Pancreas (tissue), 10 donors: ENCODE results near the gene SH3RF3. TPM values are rescaled to one million over a fixed set of nuclear protein-coding genes. Genes with fewer than 3 reads are reported as not detected.

ENCODE experiments used
- ATAC-seq, 4 donors: fragments of 200-7000 bp; cut with Tn5 transposase; one replicate each; pipeline versions ENCODE4 v1.8.0 to v1.9.1; 2020; ENCODE audit warnings: mild to moderate bottlenecking in 4 of 4, moderate library complexity in 4 of 4
- DNase-seq, 6 donors: peaks; one replicate each; pipeline ENCODE4 v3.0.0-alpha.2; 2020
- FAIRE-seq: peaks from 2 replicates; lab custom pipeline; 2012; peaks lifted over from hg19 to GRCh38; lab: Jason Lieb, UNC
- H3K27ac ChIP-seq, 4 donors: fragments of 200-600 bp; sonication (generic); 1 replicate in 3 of 4; 2 replicates in 1 of 4; pipeline versions ENCODE4 v1.5.0 to v1.8.0; 2020
- H3K27me3 ChIP-seq, 4 donors: fragments of 200-600 bp; one replicate each; pipeline ENCODE4 v1.8.0; 2021
- H3K36me3 ChIP-seq, 3 donors: fragments of 200-600 bp; sonication (generic) in 1 of 3; one replicate each; pipeline versions ENCODE4 v1.5.0 to v1.8.0; 2020 to 2021
- H3K4me1 ChIP-seq, 3 donors: fragments of 200-600 bp; one replicate each; pipeline ENCODE4 v1.8.0; 2021
- H3K4me3 ChIP-seq, 4 donors: fragments of 200-600 bp; sonication (generic) in 2 of 4; one replicate each; pipeline versions ENCODE4 v1.5.0 to v1.8.0; 2020 to 2021
- H3K9me3 ChIP-seq, 4 donors: fragments of 200-600 bp; one replicate each; pipeline ENCODE4 v1.8.0; 2021
- CTCF ChIP-seq, 4 donors: fragments of 200-600 bp; sonication (generic) in 3 of 4; IDR thresholded peaks; one replicate each; pipeline versions ENCODE4 v1.5.0 to v1.8.0; 2021; ENCODE audit warnings: antibody characterized with exemption in 4 of 4
- WGBS, 2 donors: extraction: QIAGEN DNeasy Blood & Tissue Kit; methylation state at CpG; one replicate each; pipeline ENCODE4 v1.1.7; 2013; 5-methylcytosine and 5-hydroxymethylcytosine counted together
- intact Hi-C, 3 donors: fragments of 100-400 bp; cut with DNase I; formaldehyde crosslinking; loops; one replicate each; pipeline versions ENCODE4 v1.11.1 to v1.14.2; 2022
- polyA plus RNA-seq, 2 donors: library from polyadenylated mRNA; stranded (reverse); fragments of 200-250 nt; gene quantifications; one replicate each; pipeline ENCODE4 v1.2.3, GENCODE V29; 2013
- total RNA-seq, 6 donors: library from RNA; stranded (reverse); fragmentation: NEBNext Ultra II Directional in 4 of 6; extraction: Animal tissue kit (Norgen Biotek cat#: 25700) in 4 of 6; gene quantifications; one replicate each; pipeline versions ENCODE4 v1.2.1 to v1.2.4, GENCODE V29; 2021 to 2023
- donor health status: healthy with polysubstance abuse.
- donor health status: DM: no; HTN: no; CAD: no; lungs with moderate emphysema.
- donor health status: DM: no; HTN: no; CAD: no.
- donor health status: control.
- donor health status: control.
- donor health status: Bipolar disorder and iron deficiency.
- donor health status: DM: yes; HTN: yes; CAD: no.
- donor health status: DM: no; HTN: no; CAD: no.
- donor health status: DM: no; HTN: no; CAD: no.
- donor health status: DM: yes; HTN: yes; CAD: no.

Gene SH3RF3
- total and polyA plus RNA-seq, 8 donors, result 1.1 to 3.5 (median 1.8) TPM

GRCh38 chr2:109373791-109374547 is 245.0 kb downstream of the SH3RF3 start:
- FAIRE-seq (no peak), DNase-seq (peak in 2 of 6 donors; percentile 9 to 33), ATAC-seq (no peak)
- Histone ChIP-seq H3K4me3 (no peak overlapping the region), H3K27me3 (no peaks in the 10 kb centered on the region), H3K27ac (no peak overlapping the region), H3K9me3 (no peaks in the 10 kb centered on the region), H3K36me3 (no peaks in the 10 kb centered on the region), H3K4me1 (no peaks in the 10 kb centered on the region)
- intact Hi-C loops, result no loop called here
- TF ChIP-seq CTCF (IDR thresholded peaks at IDR 0.05), result no peak
- WGBS, 2 donors, result 87 to 89% methylated on average over 10 of the region's 10 CpGs

- H3K27ac ChIP-seq, result no peak overlapping the region
Measured at GRCh38 chr2:109374548-109375130, 245.6 kb downstream of the SH3RF3 start.

GRCh38 chr2:109375131-109375561 is 246.1 kb downstream of the SH3RF3 start:
- DNase-seq (peak in 1 of 6 donors; percentile 43), FAIRE-seq (no peak)

More at GRCh38 chr2:109374548-109375130, 245.6 kb downstream of the SH3RF3 start:
- no peak for ATAC-seq
- 81 to 84% methylated on average over 16 of the region's 16 CpGs for WGBS, 2 donors
- FAIRE-seq, result no peak
- intact Hi-C loops, result no loop called here
- Histone ChIP-seq H3K4me1 (no peaks in the 10 kb centered on the region), H3K27me3 (no peaks in the 10 kb centered on the region), H3K9me3 (no peaks in the 10 kb centered on the region), H3K36me3 (no peaks in the 10 kb centered on the region), H3K4me3 (no peak overlapping the region)
- TF ChIP-seq CTCF (IDR thresholded peaks at IDR 0.05), result no peak
- peak in 1 of 6 donors; percentile 60 for DNase-seq

GRCh38 chr2:109375656-109376055 is 246.7 kb downstream of the SH3RF3 start:
- intact Hi-C loops, result no loop called here
- 85 to 88% methylated on average over 5 to 7 of the region's 7 CpGs for WGBS, 2 donors
- TF ChIP-seq CTCF (IDR thresholded peaks at IDR 0.05), result no peak
- H3K9me3 ChIP-seq, result no peaks in the 10 kb centered on the region
- no peaks in the 10 kb centered on the region for H3K4me1 ChIP-seq
- H3K27me3 ChIP-seq, result no peaks in the 10 kb centered on the region
- H3K36me3 ChIP-seq, result no peaks in the 10 kb centered on the region
- no peak overlapping the region for H3K27ac ChIP-seq
- DNase-seq, result peak in 1 of 6 donors; percentile 37
- no peak for ATAC-seq
- no peak for FAIRE-seq
- no peak overlapping the region for H3K4me3 ChIP-seq

More at GRCh38 chr2:109375131-109375561, 246.1 kb downstream of the SH3RF3 start:
- H3K27me3 ChIP-seq, result no peaks in the 10 kb centered on the region
- no peaks in the 10 kb centered on the region for H3K36me3 ChIP-seq
- H3K27ac ChIP-seq, result no peak overlapping the region
- intact Hi-C loops, result no loop called here
- ATAC-seq, result no peak
- no peaks in the 10 kb centered on the region for H3K4me1 ChIP-seq
- no peaks in the 10 kb centered on the region for H3K9me3 ChIP-seq
- TF ChIP-seq CTCF (IDR thresholded peaks at IDR 0.05), result no peak
- 89 to 94% methylated on average over 11 to 12 of the region's 12 CpGs for WGBS, 2 donors
- H3K4me3 ChIP-seq, result no peak overlapping the region

GRCh38 chr2:109376115-109376514 is 247.1 kb downstream of the SH3RF3 start:
- ATAC-seq, result no peak
- Histone ChIP-seq H3K27me3 (no peaks in the 10 kb centered on the region), H3K9me3 (no peaks in the 10 kb centered on the region), H3K36me3 (no peaks in the 10 kb centered on the region), H3K4me3 (no peak overlapping the region), H3K4me1 (no peaks in the 10 kb centered on the region), H3K27ac (no peak overlapping the region)
- no peak for FAIRE-seq
- 69 to 71% methylated on average over 7 of the region's 7 CpGs for WGBS, 2 donors
- peak in 1 of 6 donors; percentile 29 for DNase-seq
- intact Hi-C loops, result no loop called here
- TF ChIP-seq CTCF (IDR thresholded peaks at IDR 0.05), result no peak
